ENCODE measurements around the gene XIRP1. TPM values are rescaled to one million over a fixed set of nuclear protein-coding genes. Genes with fewer than 3 reads are reported as not detected.

The XIRP1 gene
- total and polyA plus RNA-seq, 7 experiments from 2014 or later: 0.07 TPM; not detected in 6

- Histone ChIP-seq H3K27ac (ENCODE audit: low read depth, low read length) (no peak overlapping the region), H3K36me3 (ENCODE audit: control insufficient read depth in 2 of 3, insufficient read depth in 3 of 3, low read length in 3 of 3) (no peaks in the 10 kb centered on the region), H3K4me1 (ENCODE audit: control insufficient read depth in 2 of 2, insufficient read depth in 2 of 2, low read length in 2 of 2) (peaks cover 0 to 6% of the 10 kb centered on the region in 2 donors), H3K4me3 (ENCODE audit: low read length) (no peak overlapping the region), H3K9me3 (ENCODE audit: control insufficient read depth in 2 of 3, low read length in 3 of 3) (no peaks in the 10 kb centered on the region), H3K27me3 (ENCODE audit: control insufficient read depth in 2 of 2, insufficient read depth in 2 of 2, low read length in 2 of 2) (no peaks in the 10 kb centered on the region)
- ATAC-seq (no peak), DNase-seq (no peak)
- Mint-ChIP-seq H3K9me3 (peaks cover 0 to 4% (median 0%) of the 10 kb centered on the region in 11 donors), H3K27ac (no peak overlapping the region), H3K27me3 (peaks cover 0 to 38% (median 15%) of the 10 kb centered on the region in 5 donors), H3K4me3 (no peak overlapping the region), H3K4me1 (peaks cover 0 to 25% (median 7%) of the 10 kb centered on the region in 7 donors), H3K36me3 (peaks cover 0 to 4% (median 0%) of the 10 kb centered on the region in 5 donors)
- POLR2A ChIA-PET: no interaction called here
- CTCF ChIA-PET: interaction anchor here (0.8 to 2.6 kb wide), 3 partner anchors 82 to 89 kb away, joined by 3 to 12 read pairs (median 4); no protein-coding TSS in a partner anchor
- intact Hi-C loops (cut with micrococcal nuclease): loop anchor here (5.0 kb wide), 2 partner anchors 79 to 171 kb away; no protein-coding TSS in a partner anchor
Measured at GRCh38 chr3:39205919-39206516, 13.6 kb upstream of the XIRP1 start.

DNA sequence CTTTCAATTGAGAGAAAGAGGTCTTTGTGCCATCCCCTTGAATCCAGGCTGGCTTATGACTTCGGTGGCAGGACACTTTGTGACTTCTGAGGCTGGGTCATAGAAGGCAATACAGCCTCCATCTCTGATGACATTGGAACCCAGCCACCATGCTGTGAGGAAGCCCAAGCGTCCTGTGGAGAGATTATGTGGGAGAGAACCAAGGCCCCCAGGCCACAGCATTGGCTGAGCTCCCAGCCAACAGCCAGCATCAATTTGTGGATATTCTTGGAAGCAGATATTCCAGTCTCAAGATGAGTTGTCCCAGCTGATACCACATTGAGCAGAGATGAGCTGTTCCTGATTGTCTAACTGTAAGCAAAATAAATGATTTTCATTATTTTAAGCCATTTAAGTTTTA, 12.7 kb upstream of the XIRP1 start:
- H3K4me1 Mint-ChIP-seq: peaks cover 0 to 22% (median 7%) of the 10 kb centered on the region in 7 donors
- Histone ChIP-seq H3K4me3 (ENCODE audit: low read length) (no peak overlapping the region), H3K9me3 (ENCODE audit: control insufficient read depth in 2 of 3, low read length in 3 of 3) (no peaks in the 10 kb centered on the region), H3K27ac (ENCODE audit: low read depth, low read length) (no peak overlapping the region), H3K4me1 (ENCODE audit: control insufficient read depth in 2 of 2, insufficient read depth in 2 of 2, low read length in 2 of 2) (peaks cover 0 to 6% of the 10 kb centered on the region in 2 donors), H3K36me3 (ENCODE audit: control insufficient read depth in 2 of 3, insufficient read depth in 3 of 3, low read length in 3 of 3) (no peaks in the 10 kb centered on the region), H3K27me3 (ENCODE audit: control insufficient read depth in 2 of 2, insufficient read depth in 2 of 2, low read length in 2 of 2) (no peaks in the 10 kb centered on the region)
- H3K27ac Mint-ChIP-seq: no peak overlapping the region
- ATAC-seq: no peak
- peaks cover 0 to 4% (median 0%) of the 10 kb centered on the region in 5 donors for H3K36me3 Mint-ChIP-seq
- CTCF ChIA-PET: interaction anchor here (1.0 to 2.6 kb wide), 2 partner anchors 83 to 89 kb away, joined by 3 to 12 read pairs; no protein-coding TSS in a partner anchor
- intact Hi-C loops (cut with micrococcal nuclease): loop anchor here (5.0 kb wide), 2 partner anchors 78 to 172 kb away; no protein-coding TSS in a partner anchor
- POLR2A ChIA-PET: no interaction called here
- no peak for DNase-seq
- H3K9me3 Mint-ChIP-seq: peaks cover 0 to 5% (median 0%) of the 10 kb centered on the region in 11 donors
- no peak overlapping the region for H3K4me3 Mint-ChIP-seq
- H3K27me3 Mint-ChIP-seq: peaks cover 0 to 38% (median 15%) of the 10 kb centered on the region in 5 donors

DNA sequence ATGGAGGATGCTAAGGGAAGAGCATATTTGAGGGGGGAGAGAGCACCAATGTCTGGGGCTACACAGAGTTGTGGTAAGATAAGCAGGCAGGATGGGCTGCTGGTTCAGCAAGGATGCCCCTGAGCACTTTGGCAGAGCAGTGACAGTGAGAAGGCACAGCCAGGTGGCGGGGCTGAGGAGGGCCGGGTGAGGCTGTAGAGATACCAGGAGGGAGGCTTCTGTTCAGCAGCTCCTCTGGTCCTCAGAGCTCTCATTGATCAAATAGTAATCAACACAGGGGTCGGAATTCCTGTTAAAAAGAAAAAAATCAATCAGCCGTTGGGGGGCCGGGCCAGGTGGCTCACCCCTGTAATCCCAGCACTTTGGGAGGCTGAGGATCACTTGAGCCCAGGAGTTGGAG, 11.5 kb upstream of the XIRP1 start:
- intact Hi-C loops (cut with micrococcal nuclease): no loop called here
- Histone ChIP-seq H3K4me1 (ENCODE audit: control insufficient read depth in 2 of 2, insufficient read depth in 2 of 2, low read length in 2 of 2) (no peaks in the 10 kb centered on the region), H3K4me3 (ENCODE audit: low read length) (no peak overlapping the region), H3K27ac (ENCODE audit: low read depth, low read length) (no peak overlapping the region), H3K9me3 (ENCODE audit: control insufficient read depth in 2 of 3, low read length in 3 of 3) (no peaks in the 10 kb centered on the region), H3K36me3 (ENCODE audit: control insufficient read depth in 2 of 3, insufficient read depth in 3 of 3, low read length in 3 of 3) (no peaks in the 10 kb centered on the region), H3K27me3 (ENCODE audit: control insufficient read depth in 2 of 2, insufficient read depth in 2 of 2, low read length in 2 of 2) (no peaks in the 10 kb centered on the region)
- H3K36me3 Mint-ChIP-seq: peaks cover 0 to 4% (median 0%) of the 10 kb centered on the region in 5 donors
- DNase-seq (no peak), ATAC-seq (no peak)
- ChIA-PET POLR2A (no interaction called here), CTCF (interaction anchor here (1.1 to 2.6 kb wide), 2 partner anchors 9 to 84 kb away, joined by 4 to 12 read pairs; no protein-coding TSS in a partner anchor)
- H3K9me3 Mint-ChIP-seq: peaks cover 0 to 5% (median 0%) of the 10 kb centered on the region in 11 donors
- H3K27ac Mint-ChIP-seq: no peak overlapping the region
- peaks cover 0 to 13% (median 7%) of the 10 kb centered on the region in 7 donors for H3K4me1 Mint-ChIP-seq
- peaks cover 0 to 38% (median 15%) of the 10 kb centered on the region in 5 donors for H3K27me3 Mint-ChIP-seq
- H3K4me3 Mint-ChIP-seq: no peak overlapping the region

- H3K27me3 Mint-ChIP-seq: peaks cover 0 to 40% (median 15%) of the 10 kb centered on the region in 5 donors
- Histone ChIP-seq H3K9me3 (ENCODE audit: control insufficient read depth in 2 of 3, low read length in 3 of 3) (no peaks in the 10 kb centered on the region), H3K4me1 (ENCODE audit: control insufficient read depth in 2 of 2, insufficient read depth in 2 of 2, low read length in 2 of 2) (no peaks in the 10 kb centered on the region), H3K27ac (ENCODE audit: low read depth, low read length) (no peak overlapping the region), H3K27me3 (ENCODE audit: control insufficient read depth in 2 of 2, insufficient read depth in 2 of 2, low read length in 2 of 2) (no peaks in the 10 kb centered on the region), H3K36me3 (ENCODE audit: control insufficient read depth in 2 of 3, insufficient read depth in 3 of 3, low read length in 3 of 3) (no peaks in the 10 kb centered on the region), H3K4me3 (ENCODE audit: low read length) (no peak overlapping the region)
- H3K4me1 Mint-ChIP-seq: peaks cover 0 to 9% (median 4%) of the 10 kb centered on the region in 7 donors
- H3K36me3 Mint-ChIP-seq: peaks cover 0 to 4% (median 0%) of the 10 kb centered on the region in 5 donors
- H3K9me3 Mint-ChIP-seq: peaks cover 0 to 5% (median 0%) of the 10 kb centered on the region in 11 donors
- H3K27ac Mint-ChIP-seq: no peak overlapping the region
- POLR2A ChIA-PET: no interaction called here
- DNase-seq (no peak), ATAC-seq (no peak)
- CTCF ChIA-PET: interaction anchor here (2.6 kb wide), 1 partner anchor 85 kb away, joined by 12 read pairs; no protein-coding TSS in a partner anchor
- intact Hi-C loops (cut with micrococcal nuclease): no loop called here
- no peak overlapping the region for H3K4me3 Mint-ChIP-seq
Measured at GRCh38 chr3:39203402-39203801, 11.0 kb upstream of the XIRP1 start.

- H3K4me1 ChIP-seq (ENCODE audit: control insufficient read depth in 2 of 2, insufficient read depth in 2 of 2, low read length in 2 of 2): no peaks in the 10 kb centered on the region
- peaks cover 0 to 5% (median 0%) of the 10 kb centered on the region in 11 donors for H3K9me3 Mint-ChIP-seq
- no peaks in the 10 kb centered on the region for H3K36me3 ChIP-seq (ENCODE audit: control insufficient read depth in 2 of 3, insufficient read depth in 3 of 3, low read length in 3 of 3)
- DNase-seq: no peak
- H3K4me3 ChIP-seq (ENCODE audit: low read length): no peak overlapping the region
- ATAC-seq: no peak
- H3K27me3 ChIP-seq (ENCODE audit: control insufficient read depth in 2 of 2, insufficient read depth in 2 of 2, low read length in 2 of 2): no peaks in the 10 kb centered on the region
- H3K36me3 Mint-ChIP-seq: peaks cover 0 to 4% (median 0%) of the 10 kb centered on the region in 5 donors
- H3K27ac Mint-ChIP-seq: no peak overlapping the region
- H3K27ac ChIP-seq (ENCODE audit: low read depth, low read length): no peak overlapping the region
- H3K9me3 ChIP-seq (ENCODE audit: control insufficient read depth in 2 of 3, low read length in 3 of 3): no peaks in the 10 kb centered on the region
- H3K4me3 Mint-ChIP-seq: no peak overlapping the region
- H3K4me1 Mint-ChIP-seq: peaks cover 0 to 3% (median 0%) of the 10 kb centered on the region in 7 donors
- peaks cover 0 to 41% (median 16%) of the 10 kb centered on the region in 5 donors for H3K27me3 Mint-ChIP-seq
- intact Hi-C loops (cut with micrococcal nuclease): no loop called here
- ChIA-PET CTCF (no interaction called here), POLR2A (no interaction called here)
Measured at GRCh38 chr3:39202094-39202493, 9.7 kb upstream of the XIRP1 start.

DNA sequence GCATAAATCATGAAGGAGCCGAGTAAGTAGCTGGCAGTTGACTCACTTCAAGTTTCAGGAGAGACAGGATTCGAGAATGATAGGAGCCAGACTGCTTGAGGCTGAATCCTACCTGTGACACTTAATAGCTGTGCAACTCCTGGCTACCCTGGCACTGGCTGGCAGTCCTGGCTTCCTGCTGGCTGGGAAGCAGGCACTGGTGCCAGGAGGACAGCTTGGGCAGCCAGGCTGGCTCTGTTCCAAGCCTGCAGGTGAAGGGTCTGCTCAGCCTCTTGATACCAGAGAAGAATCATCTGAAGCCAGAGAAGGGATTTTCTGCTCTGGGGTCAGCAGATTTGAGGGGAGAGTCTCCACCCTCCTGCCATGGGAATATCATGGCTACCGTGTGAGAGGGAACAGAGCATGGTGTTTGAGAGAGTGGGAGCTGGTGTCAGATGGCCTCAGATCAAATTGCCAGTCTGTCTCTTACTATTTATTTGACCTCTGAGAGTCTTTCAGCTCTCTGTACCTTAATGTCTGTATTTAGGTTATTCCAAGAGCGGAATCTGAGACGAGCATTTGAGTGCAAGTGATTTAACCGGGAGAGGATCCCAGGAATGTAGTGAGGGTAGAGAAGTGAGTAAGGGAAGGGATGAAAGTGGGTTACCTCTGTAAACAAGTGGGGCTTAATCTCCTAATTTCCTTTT, 4.4 kb upstream of the XIRP1 start:
- H3K4me3 Mint-ChIP-seq: no peak overlapping the region
- ChIA-PET POLR2A (no interaction called here), CTCF (interaction anchor here (1.2 kb wide), 1 partner anchor 91 kb away, joined by 5 read pairs; no protein-coding TSS in a partner anchor)
- Histone ChIP-seq H3K9me3 (ENCODE audit: control insufficient read depth in 2 of 3, low read length in 3 of 3) (no peaks in the 10 kb centered on the region), H3K36me3 (ENCODE audit: control insufficient read depth in 2 of 3, insufficient read depth in 3 of 3, low read length in 3 of 3) (no peaks in the 10 kb centered on the region), H3K27me3 (ENCODE audit: control insufficient read depth in 2 of 2, insufficient read depth in 2 of 2, low read length in 2 of 2) (no peaks in the 10 kb centered on the region), H3K4me1 (ENCODE audit: control insufficient read depth in 2 of 2, insufficient read depth in 2 of 2, low read length in 2 of 2) (no peaks in the 10 kb centered on the region), H3K4me3 (ENCODE audit: low read length) (no peak overlapping the region), H3K27ac (ENCODE audit: low read depth, low read length) (no peak overlapping the region)
- intact Hi-C loops (cut with micrococcal nuclease): no loop called here
- peaks cover 0 to 6% (median 4%) of the 10 kb centered on the region in 7 donors for H3K4me1 Mint-ChIP-seq
- H3K27me3 Mint-ChIP-seq: peaks cover 0 to 27% (median 9%) of the 10 kb centered on the region in 5 donors
- DNase-seq: no peak
- peaks cover 0 to 4% (median 0%) of the 10 kb centered on the region in 5 donors for H3K36me3 Mint-ChIP-seq
- H3K27ac Mint-ChIP-seq: no peak overlapping the region
- peaks cover 0 to 5% (median 0%) of the 10 kb centered on the region in 11 donors for H3K9me3 Mint-ChIP-seq
- no peak for ATAC-seq

All from naive thymus-derived CD4-positive, alpha-beta T cell (primary cell).